HG03442 (cell line): Measurements from ENCODE around the gene DAZ3.
"Not testable (repeated sequence)": the region's sequence is repeated elsewhere in the genome, so short reads cannot be mapped to it uniquely, and the experiment has no call there.

Experiments
- ATAC-seq: cut with Tn5 transposase; IDR thresholded peaks from one replicate; pipeline ENCODE4 v1.9.1; 2021; ENCODE audit warnings: mild to moderate bottlenecking, moderate library complexity; ENCODE audit not compliant: unreplicated experiment

The DAZ3 gene

GRCh38 chrY:24813293-24813692, at the start of gene DAZ3:
Gene DAZ3, minus strand, starts transcription at chrY:24813393. Its CDS starts 208 bp downstream, at chrY:24813185.
- not testable (repeated sequence) for ATAC-seq

DNA sequence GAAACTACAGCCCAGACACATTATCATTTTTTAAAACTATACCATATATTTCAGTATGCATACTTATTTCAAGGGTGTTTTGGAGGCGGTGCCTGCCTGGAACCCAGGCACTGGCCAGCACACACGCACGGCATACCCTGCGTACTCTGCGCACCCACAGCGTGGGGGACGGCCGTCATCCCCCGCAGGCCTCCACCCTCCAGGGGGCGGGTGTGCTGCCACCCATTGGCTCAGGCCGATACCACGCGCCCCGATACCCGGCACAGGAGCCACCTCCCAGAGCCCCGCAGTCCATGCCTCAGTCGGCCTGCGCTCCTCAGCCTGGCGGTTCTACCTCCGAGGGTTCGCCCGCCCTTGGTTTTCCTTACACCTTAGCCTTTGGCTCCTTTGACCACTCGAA, 20.4 kb upstream of the DAZ3 start, which contains the start of gene DAZ4:
Gene DAZ4, plus strand, starts transcription at position 301 of the 400 bp plus-strand sequence. CDS start 208 bp downstream, outside the sequence.
- not testable (repeated sequence) for ATAC-seq

DNA sequence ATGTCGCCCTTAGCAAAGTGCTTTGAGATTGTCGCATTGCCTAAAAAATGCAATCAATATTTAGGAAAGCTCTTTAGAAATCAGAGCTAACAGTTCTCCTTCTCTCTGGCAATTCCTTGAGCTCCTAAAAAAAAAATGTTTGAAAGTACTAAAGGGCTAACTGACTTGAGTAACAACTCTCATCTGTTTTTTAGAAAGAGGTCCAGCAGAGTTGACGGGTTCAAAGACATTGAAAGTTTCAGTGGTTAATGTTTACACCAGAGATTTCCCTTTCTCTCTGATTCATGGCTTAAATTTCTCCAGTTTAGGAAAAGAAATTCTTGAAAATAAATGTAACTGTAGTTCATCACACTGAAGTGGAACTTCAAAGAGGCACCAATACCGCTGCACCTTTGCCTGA, 11.9 kb upstream of the DAZ3 start:
- ATAC-seq: not testable (repeated sequence)

DNA sequence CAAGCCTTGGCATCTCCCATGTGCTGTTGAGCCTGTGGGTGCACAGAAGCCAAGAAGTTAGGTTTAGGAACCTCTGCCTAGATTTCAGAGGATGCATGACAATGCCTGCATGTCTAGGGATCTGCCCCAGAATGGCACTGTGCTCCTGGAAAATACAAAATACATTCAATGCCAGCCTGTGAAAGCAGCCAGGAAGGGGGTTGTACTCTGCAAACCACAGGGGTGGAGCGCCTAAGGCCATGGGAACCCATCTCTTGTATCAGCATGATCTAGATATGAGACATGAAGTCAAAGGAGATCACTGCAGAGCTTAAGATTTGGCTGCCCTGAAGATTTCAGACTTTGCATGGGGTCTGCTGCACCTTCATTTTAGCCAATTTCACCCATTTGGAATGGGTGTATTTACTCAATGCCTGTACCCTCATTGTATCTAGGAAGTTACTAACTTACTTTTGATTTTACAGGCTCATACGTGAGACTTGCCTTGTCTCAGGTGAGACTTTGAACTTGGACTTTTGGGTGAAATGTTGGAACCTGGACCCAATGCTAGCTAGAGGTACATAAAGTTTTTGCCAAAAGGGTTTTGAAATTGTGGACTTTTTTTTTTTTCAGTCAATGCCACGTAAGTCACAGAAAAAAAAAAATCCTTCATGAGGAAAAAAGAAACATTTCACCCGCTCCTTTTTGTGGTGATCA, 11.1 kb upstream of the DAZ3 start:
- ATAC-seq: not testable (repeated sequence)

- not testable (repeated sequence) for ATAC-seq
These were observed 8.6 kb upstream of the DAZ3 start for GRCh38 chrY:24821836-24822235.
